Gastroesophageal sphincter (tissue), 3 donors: ENCODE results near the gene TOB1.

Experiments
- EP300 ChIP-seq: sonication (generic); formaldehyde crosslinking; IDR thresholded peaks from one replicate; pipeline ENCODE4 v1.6.1; 2017; ENCODE audit warnings: antibody characterized with exemption, mild to moderate bottlenecking
- POLR2A ChIP-seq, 2 donors: fragments of 450-650 bp; IDR thresholded peaks; one replicate each; pipeline ENCODE4 v1.6.1; 2017; ENCODE audit warnings: antibody characterized with exemption in 2 of 2, mild to moderate bottlenecking in 2 of 2, moderate library complexity in 1 of 2
- POLR2AphosphoS5 ChIP-seq: sonication (generic); formaldehyde crosslinking; IDR thresholded peaks from one replicate; pipeline ENCODE4 v1.6.1; 2017; ENCODE audit warnings: antibody characterized with exemption
- TF ChIP-seq, protein P1 (sequence below), 4 experiments: fragments of 200-600 bp in 2 of 4; fragments of 450-650 bp in 2 of 4; sonication (generic) in 1 of 4; IDR thresholded peaks; one replicate each; pipeline ENCODE4 v1.5.1; 2017 to 2019; ENCODE audit warnings: antibody characterized with exemption in 4 of 4, mild to moderate bottlenecking in 2 of 4, moderate library complexity in 2 of 4

DNA sequence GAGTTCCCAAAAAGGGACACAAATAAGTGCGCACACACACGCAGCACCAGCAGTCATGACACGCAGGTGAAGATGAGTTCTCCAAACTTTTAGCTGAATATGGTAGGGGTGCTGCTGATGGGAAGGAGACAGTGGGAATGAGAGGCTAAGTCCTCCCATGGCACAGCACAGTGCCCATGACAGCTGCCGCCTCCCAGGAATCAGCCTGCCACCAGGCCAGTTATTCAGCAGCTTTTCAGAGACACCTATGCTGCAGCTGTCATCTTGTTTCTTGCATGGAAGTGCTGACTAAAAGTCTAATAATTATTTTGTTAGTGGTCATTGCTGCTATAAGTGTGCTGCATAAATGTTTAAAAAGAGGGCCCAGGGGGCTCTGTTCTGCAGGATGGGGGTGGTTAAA is 18.6 kb downstream of the TOB1 start:
- TF ChIP-seq, protein P1, sequence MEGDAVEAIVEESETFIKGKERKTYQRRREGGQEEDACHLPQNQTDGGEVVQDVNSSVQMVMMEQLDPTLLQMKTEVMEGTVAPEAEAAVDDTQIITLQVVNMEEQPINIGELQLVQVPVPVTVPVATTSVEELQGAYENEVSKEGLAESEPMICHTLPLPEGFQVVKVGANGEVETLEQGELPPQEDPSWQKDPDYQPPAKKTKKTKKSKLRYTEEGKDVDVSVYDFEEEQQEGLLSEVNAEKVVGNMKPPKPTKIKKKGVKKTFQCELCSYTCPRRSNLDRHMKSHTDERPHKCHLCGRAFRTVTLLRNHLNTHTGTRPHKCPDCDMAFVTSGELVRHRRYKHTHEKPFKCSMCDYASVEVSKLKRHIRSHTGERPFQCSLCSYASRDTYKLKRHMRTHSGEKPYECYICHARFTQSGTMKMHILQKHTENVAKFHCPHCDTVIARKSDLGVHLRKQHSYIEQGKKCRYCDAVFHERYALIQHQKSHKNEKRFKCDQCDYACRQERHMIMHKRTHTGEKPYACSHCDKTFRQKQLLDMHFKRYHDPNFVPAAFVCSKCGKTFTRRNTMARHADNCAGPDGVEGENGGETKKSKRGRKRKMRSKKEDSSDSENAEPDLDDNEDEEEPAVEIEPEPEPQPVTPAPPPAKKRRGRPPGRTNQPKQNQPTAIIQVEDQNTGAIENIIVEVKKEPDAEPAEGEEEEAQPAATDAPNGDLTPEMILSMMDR (IDR thresholded peaks at IDR 0.05), result no peak
- TF ChIP-seq POLR2A (IDR thresholded peaks at IDR 0.05) (no peak), POLR2AphosphoS5 (no peak), EP300 (no peak)
